Measurements from ENCODE around the gene INSYN1.

INSYN1 gene

GRCh38 chr15:73773428-73773827 lies 20.3 kb upstream of the INSYN1 start:
- ATAC-seq = no peak

- ATAC-seq = no peak
Measured at GRCh38 chr15:73771385-73772045, 18.4 kb upstream of the INSYN1 start.

DNA sequence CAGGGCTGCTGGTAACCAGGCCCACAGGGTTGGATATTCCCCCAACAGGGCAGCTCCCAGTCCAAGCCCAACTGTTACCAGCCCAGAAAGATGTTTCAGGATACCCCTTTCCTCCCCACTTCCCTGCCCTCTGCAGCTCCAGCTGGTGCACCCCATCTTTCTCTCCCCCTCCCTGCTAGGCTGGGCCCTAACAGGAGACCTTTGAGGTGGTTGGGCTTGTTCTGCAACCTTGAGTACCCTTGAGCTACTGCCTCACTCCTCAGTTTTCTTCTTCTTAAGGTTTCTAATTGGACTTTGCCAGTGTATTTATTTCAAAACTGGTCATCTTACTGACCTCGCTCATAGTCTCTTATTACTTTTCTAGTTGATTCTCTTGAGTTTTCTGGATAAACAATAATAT lies 16.9 kb upstream of the INSYN1 start:
- no peak for ATAC-seq

DNA sequence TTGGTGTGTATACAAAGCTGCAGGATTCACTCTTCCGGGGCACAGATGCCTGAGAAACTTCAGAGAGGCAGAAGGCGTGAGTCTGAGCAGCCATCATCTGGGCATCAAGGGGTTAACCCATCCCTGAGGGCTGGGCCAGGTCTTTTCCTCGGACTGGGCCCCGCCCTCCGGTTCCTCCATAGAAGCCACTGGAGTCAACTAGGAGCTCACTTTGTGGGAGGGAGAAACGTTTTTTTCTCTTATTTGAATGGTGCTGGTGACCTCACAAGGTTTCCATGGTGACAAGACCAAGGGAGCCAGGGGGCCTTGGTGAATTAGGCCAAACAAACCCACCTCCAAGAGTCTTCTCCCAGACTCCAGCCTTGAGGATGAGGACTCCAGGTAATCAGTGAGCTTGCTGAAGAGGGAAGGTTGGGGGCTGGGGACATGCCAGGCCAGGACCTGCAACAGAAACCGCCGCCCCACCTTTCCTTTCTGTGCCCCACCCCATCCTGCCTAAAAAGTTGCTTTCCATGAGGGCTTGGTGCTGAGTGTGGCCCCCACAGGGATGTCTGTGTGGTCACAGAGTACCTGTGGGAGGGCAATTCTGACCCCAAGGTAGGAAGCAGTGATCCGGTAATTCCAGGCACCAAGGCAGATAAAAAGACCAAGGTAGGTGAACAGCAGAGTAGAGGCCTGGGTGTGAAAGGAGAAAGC lies 14.8 kb upstream of the INSYN1 start:
- no peak for ATAC-seq

DNA sequence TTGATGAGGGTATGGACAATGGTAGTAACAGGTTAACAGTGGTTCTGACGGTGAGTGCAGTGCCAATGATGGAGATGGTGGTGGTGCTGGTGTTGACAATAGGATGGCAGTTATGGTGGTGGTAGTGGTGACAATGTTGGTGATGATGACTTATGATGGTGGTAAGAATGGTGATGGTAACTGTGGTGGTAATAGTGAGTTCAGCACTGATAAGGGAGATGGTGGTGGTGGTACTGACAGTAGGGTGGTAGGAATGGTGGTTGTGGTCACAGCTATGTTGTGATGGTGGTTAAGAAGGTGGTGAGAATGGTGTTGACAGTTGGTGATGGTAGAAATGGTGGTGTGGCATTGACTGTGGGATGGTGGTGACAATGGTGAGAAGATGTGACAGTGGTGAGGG lies 13.4 kb upstream of the INSYN1 start:
- no peak for ATAC-seq

GRCh38 chr15:73765778-73766177 lies 12.6 kb upstream of the INSYN1 start:
- ATAC-seq = no peak

GRCh38 chr15:73763931-73764330 lies 10.8 kb upstream of the INSYN1 start:
- no peak for ATAC-seq

DNA sequence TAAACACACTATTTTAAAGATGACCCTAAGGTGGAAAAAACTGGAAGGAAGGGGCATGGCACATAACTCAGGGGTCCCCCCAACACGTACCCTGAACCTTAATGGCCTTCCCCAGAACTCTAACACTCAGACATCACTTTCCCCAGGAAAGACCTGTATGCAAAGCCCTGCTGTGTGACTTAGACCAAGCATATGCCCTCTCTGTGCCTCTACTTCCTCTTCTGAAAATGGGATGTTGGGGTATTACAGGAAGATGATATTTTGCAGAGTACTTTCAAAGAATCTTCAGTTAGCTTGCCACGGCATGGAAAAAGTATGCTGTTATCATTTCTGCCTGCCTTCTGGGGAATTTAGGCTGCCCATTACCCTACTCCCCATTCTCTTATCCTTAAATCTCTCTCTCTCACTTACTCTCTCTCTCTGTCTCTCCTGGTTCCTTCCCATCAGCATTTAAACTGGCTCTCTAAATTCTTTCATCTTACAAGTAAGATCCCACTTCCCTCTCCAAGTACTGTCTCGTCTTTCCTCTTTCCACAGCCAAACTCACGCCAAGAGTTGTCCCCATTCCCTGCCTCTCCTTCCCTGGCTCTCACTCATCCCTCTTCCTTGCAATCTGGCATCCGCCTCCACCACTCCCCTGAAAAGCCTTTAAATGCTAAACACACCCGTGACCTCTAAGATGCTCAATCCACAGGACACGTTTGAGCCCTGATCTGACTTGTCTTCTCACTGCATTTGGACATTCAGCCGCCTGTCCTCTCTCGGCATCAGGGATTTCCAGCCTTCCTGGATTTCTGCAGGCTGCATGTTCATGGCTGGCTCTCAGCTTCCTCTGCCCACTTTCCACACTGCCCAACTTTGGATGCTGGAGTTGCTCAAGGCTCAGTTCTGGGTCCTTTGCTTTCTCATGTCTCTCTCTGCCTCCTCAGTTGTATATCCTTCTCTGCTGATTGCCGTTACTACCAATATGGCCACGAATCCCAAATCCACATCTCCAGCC lies 7.5 kb upstream of the INSYN1 start:
- ATAC-seq = no peak

DNA sequence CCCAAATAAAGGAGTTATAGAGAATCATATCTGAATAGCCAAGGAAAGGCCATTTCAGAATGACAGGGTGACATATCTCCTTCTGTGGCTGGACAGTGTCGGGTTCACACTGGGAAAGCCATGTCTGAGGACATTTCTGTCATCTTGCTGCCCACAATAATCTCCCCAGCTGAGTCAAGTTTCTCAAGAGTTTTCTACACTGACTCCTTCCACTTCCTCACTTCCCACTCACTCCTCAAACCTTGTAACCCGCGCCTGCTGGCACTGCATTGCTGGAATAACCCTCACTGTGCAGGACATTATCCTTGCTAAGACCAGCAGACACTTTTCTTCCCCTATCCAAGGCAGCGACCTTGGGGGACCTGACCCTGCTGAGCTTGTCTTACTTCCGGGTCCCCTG lies 5.3 kb upstream of the INSYN1 start:
- no peak for ATAC-seq

DNA sequence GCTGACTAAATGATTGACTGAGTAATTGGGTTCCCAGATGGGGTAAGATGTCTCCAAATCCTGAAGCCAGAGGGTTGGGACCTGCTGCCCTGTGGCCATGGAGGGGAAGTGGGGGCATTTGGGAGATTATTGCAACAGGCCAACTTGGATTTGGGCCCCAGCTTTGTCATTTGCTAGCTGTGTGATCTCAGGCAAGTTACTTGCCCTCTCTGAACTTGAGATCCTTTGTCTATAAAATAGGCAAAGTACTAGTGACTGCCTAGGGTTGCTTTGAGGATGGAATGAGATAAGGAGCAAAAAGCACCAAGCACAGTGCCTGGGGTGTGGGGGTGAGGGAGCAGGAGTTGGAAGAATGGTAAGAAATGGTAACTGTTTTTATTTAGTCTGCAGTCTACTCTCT lies 4.4 kb upstream of the INSYN1 start:
- ATAC-seq = no peak

DNA sequence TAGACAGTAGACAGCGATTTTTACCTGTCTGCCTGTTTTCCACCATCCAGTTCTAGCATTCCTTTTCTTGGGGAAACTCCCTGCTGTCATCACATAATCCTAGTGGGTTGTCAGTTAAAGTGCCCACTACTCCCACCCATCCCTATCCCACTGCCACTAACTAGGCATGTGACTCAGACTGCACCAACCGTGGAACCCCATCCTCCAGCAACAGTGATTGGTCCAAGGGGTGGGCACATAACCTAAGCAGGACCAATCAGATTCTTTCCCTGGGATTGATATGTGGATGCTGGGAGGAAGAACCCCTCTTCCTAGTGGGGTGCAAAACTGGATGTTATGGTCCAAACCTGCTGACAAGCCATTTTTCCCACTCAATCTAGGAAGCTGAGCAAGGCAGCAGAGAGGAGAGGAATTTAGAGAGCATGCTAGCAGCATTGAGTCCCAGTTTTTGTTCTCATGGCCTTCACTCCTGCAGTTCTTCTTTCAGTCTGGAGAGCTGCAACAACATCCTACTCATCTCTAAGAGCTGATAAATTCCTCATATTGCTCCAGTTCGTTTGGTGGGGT lies 3.9 kb upstream of the INSYN1 start:
- ATAC-seq = no peak

- ATAC-seq = no peak
Measured at GRCh38 chr15:73756390-73756789, 3.2 kb upstream of the INSYN1 start.

GRCh38 chr15:73755946-73756345 lies 2.8 kb upstream of the INSYN1 start:
- no peak for ATAC-seq

- ATAC-seq = no peak
Measured at GRCh38 chr15:73755481-73755880, 2.3 kb upstream of the INSYN1 start.

DNA sequence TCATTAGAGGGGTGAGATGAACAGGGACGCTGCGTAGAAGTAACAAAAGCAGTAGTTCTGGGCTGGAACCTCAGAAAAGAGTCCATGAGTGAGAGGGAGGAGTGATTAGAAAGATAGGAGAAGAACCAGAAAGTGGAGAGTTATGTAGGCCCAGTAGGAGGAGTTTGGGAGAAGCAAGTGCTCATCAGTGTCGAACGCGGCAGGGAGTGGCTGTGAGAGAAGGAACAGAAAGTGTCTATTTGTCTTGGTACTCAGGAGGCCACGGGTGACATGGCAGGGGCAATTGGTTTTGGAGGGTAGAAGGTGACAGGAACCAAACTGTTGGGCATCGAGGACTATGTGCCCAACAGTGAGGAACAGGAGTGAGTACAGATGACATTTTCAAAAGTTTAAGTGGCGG lies 1.3 kb upstream of the INSYN1 start:
- ATAC-seq = no peak

DNA sequence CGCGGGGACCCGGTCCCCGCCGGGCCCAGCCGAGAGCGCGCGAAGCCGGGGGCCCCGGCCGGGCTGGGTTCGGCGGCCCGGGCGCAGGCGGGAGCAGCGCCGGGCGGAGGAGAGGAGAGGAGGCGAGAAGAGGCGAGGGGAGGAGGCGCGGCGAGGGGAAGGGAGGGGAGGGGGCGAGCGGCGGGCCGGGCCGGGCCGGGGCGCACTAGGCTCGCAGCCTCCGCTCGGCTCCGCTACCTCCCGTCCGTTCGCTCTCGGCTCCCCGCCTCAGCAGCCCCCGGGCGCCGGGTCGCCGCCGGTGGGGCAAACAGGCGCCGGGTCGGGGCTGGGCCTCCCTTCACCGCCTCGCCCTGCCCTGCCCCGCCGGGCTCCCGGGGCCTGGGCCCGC lies 351 bp downstream of the INSYN1 start:
- ATAC-seq = no peak

DNA sequence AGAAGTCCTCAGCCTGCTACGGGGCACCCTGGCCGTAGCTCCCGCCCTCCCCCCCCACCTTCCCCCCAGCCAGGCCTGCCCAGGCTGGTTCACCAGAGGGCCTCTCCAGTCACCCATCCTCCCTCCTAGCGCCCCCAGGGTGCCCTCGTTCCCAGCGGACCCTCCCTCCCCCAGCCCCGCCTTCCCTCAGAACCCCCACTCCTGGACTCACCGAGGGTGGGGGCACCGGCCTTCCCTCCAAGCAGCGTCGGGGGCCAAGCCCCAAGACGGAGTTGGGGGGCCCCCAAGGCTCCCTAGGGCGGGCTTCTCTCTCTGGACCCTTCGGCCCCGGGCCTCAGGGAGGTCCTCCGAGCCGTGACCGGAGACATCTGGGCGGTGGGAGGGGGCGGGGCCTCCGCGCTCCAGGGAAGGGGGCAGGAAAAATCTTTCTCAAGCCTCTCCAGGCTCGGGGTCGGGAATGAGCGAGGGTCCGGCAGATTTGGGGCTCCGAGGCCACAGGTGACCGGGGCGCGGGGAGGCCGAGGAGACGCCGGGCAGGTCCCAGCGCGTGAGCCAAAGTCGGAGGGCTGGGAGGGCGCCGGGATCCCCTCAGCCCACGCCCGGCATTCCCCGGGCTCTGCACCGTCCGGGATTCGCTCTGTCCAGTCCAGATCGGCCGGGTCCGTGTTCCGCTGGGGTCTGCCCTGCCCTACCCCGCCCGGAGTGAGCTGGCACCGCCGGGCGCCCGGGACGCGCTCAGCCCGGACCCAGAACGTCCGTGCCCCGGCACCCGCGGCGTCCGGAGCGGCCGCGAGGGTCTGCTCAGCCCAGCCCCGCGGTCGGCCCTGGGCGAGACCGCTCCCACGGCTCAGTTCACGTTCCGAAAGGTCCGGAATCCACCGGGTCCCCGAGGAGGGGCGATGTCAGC lies 999 bp downstream of the INSYN1 start:
- no peak for ATAC-seq

GRCh38 chr15:73751511-73751898 lies 1.6 kb downstream of the INSYN1 start:
- no peak for ATAC-seq

DNA sequence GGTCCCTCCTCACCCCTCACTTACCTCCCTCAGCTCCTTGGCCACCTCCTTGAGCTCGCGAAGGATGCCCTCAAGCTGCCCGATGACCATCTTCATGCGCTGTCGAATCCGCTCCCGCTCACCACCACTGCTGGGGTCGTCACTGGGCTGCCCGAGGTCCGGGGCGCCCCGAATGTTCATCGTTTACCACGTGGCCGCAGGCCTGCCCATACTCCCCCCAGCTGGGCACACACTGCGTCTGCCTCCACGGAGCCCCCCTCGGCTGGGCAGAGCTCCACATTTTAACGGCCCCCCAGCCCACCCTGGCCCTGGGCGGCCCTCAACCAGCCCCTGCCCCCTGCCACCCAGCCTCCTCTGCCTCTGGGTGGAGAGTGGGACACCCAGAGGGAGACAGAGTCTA lies 2.2 kb downstream of the INSYN1 start:
- ATAC-seq = no peak

DNA sequence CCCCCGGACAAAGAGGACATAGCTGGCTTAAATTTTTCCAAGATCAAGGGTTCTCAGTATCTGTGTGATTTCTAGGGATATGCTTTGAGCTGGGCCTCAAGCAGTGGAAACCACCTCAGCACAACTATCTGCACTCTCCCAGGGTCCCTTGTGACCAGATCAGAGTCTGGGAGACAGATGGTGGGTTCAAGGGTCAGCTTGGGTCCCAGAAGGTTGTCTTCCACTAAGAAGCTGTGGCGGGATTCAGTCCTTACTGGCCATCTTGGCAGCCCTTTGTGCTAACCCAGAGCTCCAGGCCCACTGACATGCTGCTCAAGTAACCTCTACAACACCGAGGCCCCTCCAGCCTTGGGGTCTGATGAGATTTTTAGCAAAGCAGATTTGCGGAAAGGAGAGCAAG lies 2.7 kb downstream of the INSYN1 start:
- ATAC-seq = no peak

GRCh38 chr15:73749971-73750370 lies 3.2 kb downstream of the INSYN1 start:
- ATAC-seq = no peak

- no peak for ATAC-seq
Measured at GRCh38 chr15:73749533-73749932, 3.6 kb downstream of the INSYN1 start.

Measured in activated CD4-positive, CD25-positive, alpha-beta regulatory T cell treated with anti-CD3 and anti-CD28 coated beads, Interleukin-2, amount 50 U/mL, for 24 hours (primary cell).